HepG2 (cell line): ENCODE measurements around the gene BLOC1S4. TPM values are rescaled to one million over a fixed set of nuclear protein-coding genes. Genes with fewer than 3 reads are reported as not detected.

Source experiments
- ADNP ChIP-seq: sonication (generic); formaldehyde crosslinking; IDR thresholded peaks from 2 replicates; pipeline ENCODE4 v1.4.0; 2020; ENCODE audit warnings: missing genetic modification reagents
- ARID2 ChIP-seq: sonication (generic); formaldehyde crosslinking; IDR thresholded peaks from 2 replicates; pipeline ENCODE4 v1.8.1; 2022; ENCODE audit warnings: mild to moderate bottlenecking, missing genetic modification reagents, borderline replicate concordance
- HNF4G ChIP-seq, 2 experiments: sonication (generic) in 1 of 2; formaldehyde crosslinking in 1 of 2; IDR thresholded peaks; 2 replicates each; pipeline versions ENCODE4 v1.4.0 to v1.6.1; 2011 to 2020; ENCODE audit warnings: borderline replicate concordance in 2 of 2, low read depth in 2 of 2, mild to moderate bottlenecking in 2 of 2, low read length in 1 of 2, missing genetic modification reagents in 1 of 2, moderate library complexity in 1 of 2
- KDM5B ChIP-seq: sonication (generic); formaldehyde crosslinking; IDR thresholded peaks from 2 replicates; pipeline ENCODE4 v1.4.0; 2020; ENCODE audit warnings: missing genetic modification reagents, mild to moderate bottlenecking, borderline replicate concordance
- KLF11 ChIP-seq: IDR thresholded peaks from 2 replicates; pipeline ENCODE4 v1.6.1; 2016; ENCODE audit warnings: missing compliant biosample characterization
- PBX3 ChIP-seq: sonication (generic); formaldehyde crosslinking; IDR thresholded peaks from 2 replicates; pipeline ENCODE4 v1.8.1; 2023; ENCODE audit warnings: missing genetic modification reagents, inconsistent platforms, borderline replicate concordance
- RERE ChIP-seq: IDR thresholded peaks from 2 replicates; pipeline ENCODE4 v1.6.1; 2016; ENCODE audit warnings: low read depth, missing genetic modification reagents, missing compliant biosample characterization
- SMYD3 ChIP-seq: sonication (generic); formaldehyde crosslinking; IDR thresholded peaks from 2 replicates; pipeline ENCODE4 v1.8.1; 2023; ENCODE audit warnings: mild to moderate bottlenecking, missing genetic modification reagents
- TBX3 ChIP-seq: fragments of 450-650 bp; IDR thresholded peaks from 2 replicates; pipeline ENCODE4 v1.6.1; 2017; ENCODE audit warnings: antibody characterized with exemption, mild to moderate bottlenecking, inconsistent platforms, borderline replicate concordance
- ZFYVE20 ChIP-seq: sonication (generic); formaldehyde crosslinking; IDR thresholded peaks from 2 replicates; pipeline ENCODE4 v1.8.0; 2023; ENCODE audit warnings: low read depth, mild to moderate bottlenecking, moderate library complexity, missing genetic modification reagents, borderline replicate concordance
- ZNF703 ChIP-seq: sonication (generic); formaldehyde crosslinking; IDR thresholded peaks from 2 replicates; pipeline ENCODE4 v1.5.1; 2020; ENCODE audit warnings: missing genetic modification reagents, mild to moderate bottlenecking, moderate library complexity, borderline replicate concordance
- polyA plus RNA-seq, 8 experiments: library from polyadenylated mRNA; depleted of rRNA in 3 of 8; stranded (reverse) in 7 of 8; unstranded in 1 of 8; fragments of >200 nt; fragmentation: Illumina TruSeq in 4 of 8; extraction: Trizol in 4 of 8; gene quantifications; 2 replicates each; pipeline versions ENCODE4 v1.2.1 to v1.2.3, GENCODE V29; 2011 to 2016; ENCODE audit warnings: low read depth in 4 of 8, missing spikeins in 1 of 8, mixed read lengths in 1 of 8; ENCODE audit not compliant: insufficient read depth in 1 of 8
- total RNA-seq, 5 experiments: library from RNA; depleted of rRNA; stranded (reverse); fragments of >200 nt; fragmentation: Illumina TruSeq; extraction: Trizol; gene quantifications; 2 replicates each; pipeline ENCODE4 v1.2.3, GENCODE V29; 2016; ENCODE audit warnings: low read depth in 1 of 5
- TF ChIP-seq, protein P1 (sequence below): IDR thresholded peaks from 2 replicates; pipeline ENCODE4 v1.6.1; 2016; ENCODE audit warnings: low read depth
- TF ChIP-seq, protein P2 (sequence below): sonication (generic); formaldehyde crosslinking; conservative IDR thresholded peaks from 2 replicates; pipeline ENCODE4 v1.4.0; 2020; ENCODE audit warnings: missing genetic modification reagents
- TF ChIP-seq, protein P3 (sequence below): sonication (generic); formaldehyde crosslinking; conservative IDR thresholded peaks from 2 replicates; pipeline ENCODE4 v1.8.0; 2022; ENCODE audit warnings: low read depth, missing genetic modification reagents

Gene BLOC1S4
- total and polyA plus RNA-seq, 2 of the 13 experiments (the other 11 are each of a cell fraction or from before 2014, with no cell fraction given) = 15.5 to 20.9 TPM

- TF ChIP-seq TBX3 (no peak), ZFYVE20 (CRISPR knock-in tag) (no peak), ADNP (CRISPR knock-in tag) (no peak), ARID2 (CRISPR knock-in tag) (no peak), HNF4G (IDR thresholded peaks at IDR 0.05; ENCODE audit: borderline replicate concordance, low read depth, low read length) (no peak), HNF4G (CRISPR knock-in tag; IDR thresholded peaks at IDR 0.05; ENCODE audit: borderline replicate concordance, low read depth) (no peak), ZNF703 (CRISPR knock-in tag) (no peak), PBX3 (CRISPR knock-in tag) (no peak), RERE (CRISPR knock-in tag) (no peak), KLF11 (CRISPR knock-in tag) (no peak), SMYD3 (no peak), KDM5B (no peak)
- TF ChIP-seq, protein P1, sequence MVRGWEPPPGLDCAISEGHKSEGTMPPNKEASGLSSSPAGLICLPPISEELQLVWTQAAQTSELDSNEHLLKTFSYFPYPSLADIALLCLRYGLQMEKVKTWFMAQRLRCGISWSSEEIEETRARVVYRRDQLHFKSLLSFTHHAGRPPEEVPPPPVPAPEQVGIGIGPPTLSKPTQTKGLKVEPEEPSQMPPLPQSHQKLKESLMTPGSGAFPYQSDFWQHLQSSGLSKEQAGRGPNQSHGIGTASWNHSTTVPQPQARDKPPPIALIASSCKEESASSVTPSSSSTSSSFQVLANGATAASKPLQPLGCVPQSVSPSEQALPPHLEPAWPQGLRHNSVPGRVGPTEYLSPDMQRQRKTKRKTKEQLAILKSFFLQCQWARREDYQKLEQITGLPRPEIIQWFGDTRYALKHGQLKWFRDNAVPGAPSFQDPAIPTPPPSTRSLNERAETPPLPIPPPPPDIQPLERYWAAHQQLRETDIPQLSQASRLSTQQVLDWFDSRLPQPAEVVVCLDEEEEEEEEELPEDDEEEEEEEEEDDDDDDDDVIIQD (CRISPR knock-in tag) = no peak
- TF ChIP-seq, protein P2, sequence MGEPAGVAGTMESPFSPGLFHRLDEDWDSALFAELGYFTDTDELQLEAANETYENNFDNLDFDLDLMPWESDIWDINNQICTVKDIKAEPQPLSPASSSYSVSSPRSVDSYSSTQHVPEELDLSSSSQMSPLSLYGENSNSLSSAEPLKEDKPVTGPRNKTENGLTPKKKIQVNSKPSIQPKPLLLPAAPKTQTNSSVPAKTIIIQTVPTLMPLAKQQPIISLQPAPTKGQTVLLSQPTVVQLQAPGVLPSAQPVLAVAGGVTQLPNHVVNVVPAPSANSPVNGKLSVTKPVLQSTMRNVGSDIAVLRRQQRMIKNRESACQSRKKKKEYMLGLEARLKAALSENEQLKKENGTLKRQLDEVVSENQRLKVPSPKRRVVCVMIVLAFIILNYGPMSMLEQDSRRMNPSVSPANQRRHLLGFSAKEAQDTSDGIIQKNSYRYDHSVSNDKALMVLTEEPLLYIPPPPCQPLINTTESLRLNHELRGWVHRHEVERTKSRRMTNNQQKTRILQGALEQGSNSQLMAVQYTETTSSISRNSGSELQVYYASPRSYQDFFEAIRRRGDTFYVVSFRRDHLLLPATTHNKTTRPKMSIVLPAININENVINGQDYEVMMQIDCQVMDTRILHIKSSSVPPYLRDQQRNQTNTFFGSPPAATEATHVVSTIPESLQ = no peak
- TF ChIP-seq, protein P3, sequence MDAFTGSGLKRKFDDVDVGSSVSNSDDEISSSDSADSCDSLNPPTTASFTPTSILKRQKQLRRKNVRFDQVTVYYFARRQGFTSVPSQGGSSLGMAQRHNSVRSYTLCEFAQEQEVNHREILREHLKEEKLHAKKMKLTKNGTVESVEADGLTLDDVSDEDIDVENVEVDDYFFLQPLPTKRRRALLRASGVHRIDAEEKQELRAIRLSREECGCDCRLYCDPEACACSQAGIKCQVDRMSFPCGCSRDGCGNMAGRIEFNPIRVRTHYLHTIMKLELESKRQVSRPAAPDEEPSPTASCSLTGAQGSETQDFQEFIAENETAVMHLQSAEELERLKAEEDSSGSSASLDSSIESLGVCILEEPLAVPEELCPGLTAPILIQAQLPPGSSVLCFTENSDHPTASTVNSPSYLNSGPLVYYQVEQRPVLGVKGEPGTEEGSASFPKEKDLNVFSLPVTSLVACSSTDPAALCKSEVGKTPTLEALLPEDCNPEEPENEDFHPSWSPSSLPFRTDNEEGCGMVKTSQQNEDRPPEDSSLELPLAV (CRISPR knock-in tag) = no peak
Observed at GRCh38 chr4:6732441-6733357, 16.7 kb downstream of the BLOC1S4 start (continued).
